ENCODE data around the gene DCDC1.
"Not testable (repeated sequence)": the region's sequence is repeated elsewhere in the genome, so short reads cannot be mapped to it uniquely, and the experiment has no call there.

DCDC1 gene

DNA sequence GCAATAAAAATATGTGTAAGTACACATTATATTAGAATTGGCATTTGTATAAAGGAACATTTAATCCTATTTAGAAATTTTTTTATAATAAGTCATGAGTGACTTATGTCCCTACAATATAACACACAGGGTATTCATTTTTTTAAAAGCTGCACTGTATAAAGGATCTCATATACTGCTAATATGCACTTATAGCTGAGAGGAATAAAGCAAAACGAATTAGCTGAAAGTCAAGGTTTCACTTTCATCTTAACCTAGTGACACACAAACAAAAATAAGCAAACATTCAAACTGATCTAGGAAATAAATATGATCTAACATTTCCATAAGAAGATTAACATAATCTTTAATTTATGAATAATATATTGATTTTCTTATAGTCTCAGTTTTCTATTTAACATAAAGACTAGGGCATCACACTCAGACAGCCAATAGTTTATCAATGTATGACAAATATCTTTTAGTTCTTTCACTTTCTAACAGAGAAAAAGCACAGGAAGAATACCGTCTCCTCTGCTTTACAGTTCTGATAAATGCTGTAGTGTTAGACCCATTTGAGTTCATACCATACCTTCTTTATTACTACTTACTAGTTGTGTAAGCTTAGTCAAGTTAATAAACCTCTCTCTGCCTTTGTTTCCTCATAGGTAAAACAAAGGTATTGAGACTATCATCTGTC lies 42.9 kb downstream of the DCDC1 start:
- Histone ChIP-seq H3K9me3 (ENCODE audit: control insufficient read depth, low read length) (no peaks in the 10 kb centered on the region), H3K4me1 (ENCODE audit: control insufficient read depth, insufficient read depth, low read length) (peaks cover 17% of the 10 kb centered on the region), H3K9ac (ENCODE audit: low read length) (no peak overlapping the region), H3K27me3 (replicated peaks; ENCODE audit: control insufficient read depth, insufficient read depth, low read length) (no peaks in the 10 kb centered on the region), H3K36me3 (ENCODE audit: control insufficient read depth, insufficient read depth, low read length, severe bottlenecking) (no peaks in the 10 kb centered on the region), H3K4me3 (ENCODE audit: low read length) (no peak overlapping the region)
- DNase-seq (ENCODE audit: low read depth), result no peak

DNA sequence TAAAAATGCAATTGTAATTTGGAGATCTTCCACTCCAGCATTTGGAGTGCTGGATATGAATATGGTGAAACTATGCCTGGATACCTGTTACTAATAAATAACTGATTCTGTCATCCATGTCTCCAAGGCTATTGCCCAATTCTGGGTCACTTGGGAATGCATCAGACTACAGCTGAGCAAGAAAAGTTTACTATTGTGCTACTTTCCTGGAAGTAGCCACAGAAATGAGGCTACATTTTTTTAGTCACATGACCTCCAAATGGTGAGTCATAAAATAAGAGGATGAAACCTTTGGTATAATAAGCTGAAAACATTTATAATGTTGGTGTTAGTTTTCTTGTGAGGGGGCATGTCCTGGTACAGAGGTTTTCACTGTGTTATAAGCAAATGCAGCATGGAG lies 44.4 kb downstream of the DCDC1 start:
- no peaks in the 10 kb centered on the region for H3K27me3 ChIP-seq (replicated peaks; ENCODE audit: control insufficient read depth, insufficient read depth, low read length)
- H3K4me3 ChIP-seq (ENCODE audit: low read length), result no peak overlapping the region
- H3K9ac ChIP-seq (ENCODE audit: low read length), result no peak overlapping the region
- H3K36me3 ChIP-seq (ENCODE audit: control insufficient read depth, insufficient read depth, low read length, severe bottlenecking), result no peaks in the 10 kb centered on the region
- H3K9me3 ChIP-seq (ENCODE audit: control insufficient read depth, low read length), result no peaks in the 10 kb centered on the region
- peak; percentile 34 for DNase-seq (ENCODE audit: low read depth)
- peaks cover 17% of the 10 kb centered on the region for H3K4me1 ChIP-seq (ENCODE audit: control insufficient read depth, insufficient read depth, low read length)

DNA sequence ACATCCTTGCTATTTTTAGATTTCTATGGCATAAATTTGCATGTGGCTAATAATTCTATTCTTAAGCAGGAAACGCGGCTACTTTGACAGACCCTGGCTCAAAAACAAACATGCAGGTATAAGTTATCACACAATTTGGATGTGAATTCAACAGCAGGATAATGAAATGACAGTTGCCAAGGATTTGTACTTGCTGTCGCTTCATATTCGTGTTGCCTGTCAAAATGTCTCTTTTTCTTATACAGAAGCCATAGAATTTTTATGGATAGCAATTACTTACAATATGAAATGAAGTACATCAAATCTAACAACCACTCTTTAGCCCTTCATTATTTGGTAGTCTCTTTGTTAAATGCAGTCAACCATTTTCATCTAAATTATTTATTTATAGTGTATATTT lies 46.4 kb downstream of the DCDC1 start:
- Histone ChIP-seq H3K36me3 (ENCODE audit: control insufficient read depth, insufficient read depth, low read length, severe bottlenecking) (no peaks in the 10 kb centered on the region), H3K4me1 (ENCODE audit: control insufficient read depth, insufficient read depth, low read length) (peaks cover 17% of the 10 kb centered on the region), H3K27me3 (replicated peaks; ENCODE audit: control insufficient read depth, insufficient read depth, low read length) (no peaks in the 10 kb centered on the region), H3K9ac (ENCODE audit: low read length) (no peak overlapping the region), H3K4me3 (ENCODE audit: low read length) (no peak overlapping the region), H3K9me3 (ENCODE audit: control insufficient read depth, low read length) (no peaks in the 10 kb centered on the region)
- no peak for DNase-seq (ENCODE audit: low read depth)

DNA sequence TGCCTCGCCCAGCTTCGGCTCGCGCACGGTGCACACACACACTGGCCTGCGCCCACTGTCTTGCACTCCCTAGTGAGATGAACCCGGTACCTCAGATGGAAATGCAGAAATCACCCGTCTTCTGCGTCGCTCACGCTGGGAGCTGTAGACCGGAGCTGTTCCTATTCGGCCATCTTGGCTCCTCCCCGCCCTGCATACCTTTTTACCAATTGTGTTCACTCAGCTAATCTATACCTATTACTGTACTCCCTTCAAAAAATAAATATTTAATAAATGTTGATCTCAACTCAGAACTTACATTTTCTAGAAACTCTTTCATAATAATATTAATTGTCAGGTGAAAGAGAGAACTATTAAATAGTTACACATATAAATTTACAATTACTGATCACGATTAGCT lies 48.0 kb downstream of the DCDC1 start:
- DNase-seq (ENCODE audit: low read depth); H3K9me3 ChIP-seq (ENCODE audit: control insufficient read depth, low read length); H3K27me3 ChIP-seq (replicated peaks; ENCODE audit: control insufficient read depth, insufficient read depth, low read length); H3K9ac ChIP-seq (ENCODE audit: low read length); H3K4me3 ChIP-seq (ENCODE audit: low read length); H3K36me3 ChIP-seq (ENCODE audit: control insufficient read depth, insufficient read depth, low read length, severe bottlenecking): not testable (repeated sequence)
- H3K4me1 ChIP-seq (ENCODE audit: control insufficient read depth, insufficient read depth, low read length), result peaks cover 17% of the 10 kb centered on the region

DNA sequence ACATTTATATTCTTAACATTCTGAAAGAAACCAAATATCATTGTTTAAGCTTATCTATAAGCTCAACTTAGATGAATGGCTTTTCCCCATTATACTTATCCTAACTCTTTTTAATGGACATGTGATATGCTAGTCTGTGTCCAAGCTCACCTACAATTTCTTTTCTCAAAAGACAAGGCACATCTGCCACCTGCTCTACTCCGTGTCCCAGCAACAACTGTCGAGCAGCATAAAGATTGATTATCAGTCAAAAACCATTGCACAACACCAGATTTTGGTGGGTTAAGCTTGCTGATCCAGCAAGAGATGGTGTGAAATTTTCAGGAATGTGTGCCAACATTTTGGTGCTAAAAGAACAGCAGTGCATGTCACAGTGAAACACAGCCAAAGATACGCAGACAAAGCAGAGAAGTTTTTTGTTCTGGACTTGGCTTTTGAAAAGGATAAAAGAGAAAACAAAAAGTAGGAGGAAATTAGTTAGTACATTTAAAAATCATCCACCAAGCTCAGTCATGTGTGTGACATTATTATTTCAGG lies 65.8 kb downstream of the DCDC1 start:
- Histone ChIP-seq H3K4me1 (ENCODE audit: control insufficient read depth, insufficient read depth, low read length) (peaks cover 9% of the 10 kb centered on the region), H3K9ac (ENCODE audit: low read length) (no peak overlapping the region), H3K27me3 (replicated peaks; ENCODE audit: control insufficient read depth, insufficient read depth, low read length) (no peaks in the 10 kb centered on the region), H3K4me3 (ENCODE audit: low read length) (no peak overlapping the region), H3K36me3 (ENCODE audit: control insufficient read depth, insufficient read depth, low read length, severe bottlenecking) (no peaks in the 10 kb centered on the region), H3K9me3 (ENCODE audit: control insufficient read depth, low read length) (no peaks in the 10 kb centered on the region)
- no peak for DNase-seq (ENCODE audit: low read depth)

DNA sequence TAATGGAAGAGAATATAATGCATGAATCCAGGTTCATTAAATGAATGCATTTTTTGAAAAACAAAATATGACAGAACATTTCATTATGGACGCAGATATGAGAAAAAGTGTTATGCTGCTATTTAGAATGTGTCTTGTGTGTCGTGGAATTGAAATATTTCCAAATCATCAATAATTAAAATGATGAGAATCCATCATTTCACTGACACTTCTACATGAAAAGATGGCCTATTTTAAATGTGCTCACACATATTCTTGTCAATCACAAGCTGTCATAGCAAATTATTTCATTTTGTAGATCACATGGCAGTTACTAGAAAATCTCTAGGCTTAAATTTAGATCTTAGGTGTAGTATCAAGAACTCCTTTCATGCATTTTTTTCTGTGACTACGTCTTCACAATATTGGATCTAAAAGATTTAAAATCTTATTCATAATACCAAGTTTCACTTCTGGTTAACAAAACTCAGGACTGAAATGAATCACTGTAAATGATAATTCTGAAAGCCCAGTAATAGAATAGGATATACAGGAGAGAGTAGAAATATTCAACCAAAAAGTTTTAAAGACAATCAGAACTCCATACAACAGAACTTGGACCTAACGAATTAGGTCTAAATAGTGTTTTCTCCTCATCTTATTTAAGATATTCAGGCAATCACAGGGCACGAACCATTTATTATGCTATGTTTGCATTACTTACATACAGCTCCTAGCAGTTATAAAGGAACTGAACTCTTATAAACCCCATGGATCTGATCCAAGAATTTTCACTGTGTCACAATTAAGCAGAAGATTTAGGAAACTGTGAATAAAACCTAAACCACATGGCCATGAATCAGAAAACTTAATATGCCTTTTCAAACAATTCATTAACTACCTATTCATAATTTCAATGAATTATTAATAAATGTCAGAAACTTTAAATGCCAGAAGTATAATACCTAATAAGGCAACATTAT lies 67.7 kb downstream of the DCDC1 start:
- Histone ChIP-seq H3K4me1 (ENCODE audit: control insufficient read depth, insufficient read depth, low read length) (peaks cover 9% of the 10 kb centered on the region), H3K4me3 (ENCODE audit: low read length) (no peak overlapping the region), H3K9ac (ENCODE audit: low read length) (no peak overlapping the region), H3K27me3 (replicated peaks; ENCODE audit: control insufficient read depth, insufficient read depth, low read length) (no peaks in the 10 kb centered on the region), H3K36me3 (ENCODE audit: control insufficient read depth, insufficient read depth, low read length, severe bottlenecking) (no peaks in the 10 kb centered on the region), H3K9me3 (ENCODE audit: control insufficient read depth, low read length) (no peaks in the 10 kb centered on the region)
- DNase-seq (ENCODE audit: low read depth), result no peak

DNA sequence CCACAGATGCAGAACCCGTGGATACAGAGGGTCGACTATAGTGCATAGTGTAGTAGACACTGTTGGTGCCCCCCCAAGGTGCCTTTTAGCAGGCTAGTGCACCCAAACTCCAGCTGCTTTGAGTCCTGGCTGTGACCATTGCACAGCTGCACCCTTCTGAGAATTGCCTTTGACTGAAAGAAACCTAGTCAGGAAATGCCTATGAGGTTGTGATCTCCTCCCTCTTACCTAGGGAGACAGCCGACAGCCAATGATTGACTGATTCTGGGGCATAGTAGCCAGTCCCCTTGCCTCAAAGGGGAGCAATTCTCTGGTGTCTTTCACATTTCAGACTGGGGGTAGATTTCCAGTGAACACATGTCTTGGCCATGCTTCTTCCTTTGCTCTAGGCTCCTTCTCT lies 74.2 kb downstream of the DCDC1 start:
- Histone ChIP-seq H3K9ac (ENCODE audit: low read length) (no peak overlapping the region), H3K4me1 (ENCODE audit: control insufficient read depth, insufficient read depth, low read length) (no peaks in the 10 kb centered on the region), H3K4me3 (ENCODE audit: low read length) (no peak overlapping the region), H3K36me3 (ENCODE audit: control insufficient read depth, insufficient read depth, low read length, severe bottlenecking) (no peaks in the 10 kb centered on the region), H3K27me3 (replicated peaks; ENCODE audit: control insufficient read depth, insufficient read depth, low read length) (no peaks in the 10 kb centered on the region), H3K9me3 (ENCODE audit: control insufficient read depth, low read length) (no peaks in the 10 kb centered on the region)
- no peak for DNase-seq (ENCODE audit: low read depth)

DNA sequence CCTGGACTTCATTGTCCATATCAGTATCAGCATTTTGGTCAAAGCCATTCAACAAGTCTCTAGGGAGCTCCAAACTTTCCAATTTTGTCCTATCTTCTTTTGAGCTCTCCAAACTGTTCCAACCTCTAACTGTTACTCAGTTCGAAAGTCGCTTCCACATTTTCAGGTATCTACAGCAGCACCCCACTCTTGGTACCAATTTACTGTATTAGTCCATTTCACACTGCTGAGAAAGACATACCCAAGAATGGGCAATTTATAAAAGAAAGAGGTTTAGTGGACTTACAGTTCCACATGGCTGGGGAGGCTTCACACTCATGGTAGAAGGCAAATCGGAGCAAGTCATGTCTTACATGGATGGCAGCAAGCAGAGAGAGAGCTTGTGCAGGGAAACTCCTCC lies 96.0 kb downstream of the DCDC1 start:
- H3K9ac ChIP-seq (ENCODE audit: low read length); H3K36me3 ChIP-seq (ENCODE audit: control insufficient read depth, insufficient read depth, low read length, severe bottlenecking); DNase-seq (ENCODE audit: low read depth); H3K4me3 ChIP-seq (ENCODE audit: low read length); H3K4me1 ChIP-seq (ENCODE audit: control insufficient read depth, insufficient read depth, low read length); H3K27me3 ChIP-seq (replicated peaks; ENCODE audit: control insufficient read depth, insufficient read depth, low read length): not testable (repeated sequence)
- peaks cover 18% of the 10 kb centered on the region for H3K9me3 ChIP-seq (ENCODE audit: control insufficient read depth, low read length)

DNA sequence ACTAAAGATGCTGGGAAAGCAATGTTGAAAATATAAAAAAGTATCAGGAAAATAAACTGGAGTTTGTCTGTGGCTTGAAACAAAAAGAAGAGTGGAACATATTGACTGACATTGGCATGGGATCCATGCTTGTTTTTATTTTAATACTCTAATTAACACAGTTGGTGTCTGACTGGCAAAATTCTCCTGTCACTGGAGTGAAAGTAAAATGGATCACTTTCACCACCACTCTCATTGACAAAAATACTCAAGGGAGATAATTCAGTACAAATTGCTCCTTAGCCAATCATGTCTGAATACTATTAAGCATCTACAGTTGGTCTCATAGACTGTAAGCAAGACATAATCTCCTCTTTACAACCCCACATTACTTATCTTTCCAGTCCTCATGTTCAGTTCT lies 101.8 kb downstream of the DCDC1 start:
- H3K36me3 ChIP-seq (ENCODE audit: control insufficient read depth, insufficient read depth, low read length, severe bottlenecking), result no peaks in the 10 kb centered on the region
- no peak overlapping the region for H3K9ac ChIP-seq (ENCODE audit: low read length)
- peaks cover 3% of the 10 kb centered on the region for H3K9me3 ChIP-seq (ENCODE audit: control insufficient read depth, low read length)
- no peaks in the 10 kb centered on the region for H3K27me3 ChIP-seq (replicated peaks; ENCODE audit: control insufficient read depth, insufficient read depth, low read length)
- DNase-seq (ENCODE audit: low read depth), result no peak
- no peaks in the 10 kb centered on the region for H3K4me1 ChIP-seq (ENCODE audit: control insufficient read depth, insufficient read depth, low read length)
- H3K4me3 ChIP-seq (ENCODE audit: low read length), result no peak overlapping the region

DNA sequence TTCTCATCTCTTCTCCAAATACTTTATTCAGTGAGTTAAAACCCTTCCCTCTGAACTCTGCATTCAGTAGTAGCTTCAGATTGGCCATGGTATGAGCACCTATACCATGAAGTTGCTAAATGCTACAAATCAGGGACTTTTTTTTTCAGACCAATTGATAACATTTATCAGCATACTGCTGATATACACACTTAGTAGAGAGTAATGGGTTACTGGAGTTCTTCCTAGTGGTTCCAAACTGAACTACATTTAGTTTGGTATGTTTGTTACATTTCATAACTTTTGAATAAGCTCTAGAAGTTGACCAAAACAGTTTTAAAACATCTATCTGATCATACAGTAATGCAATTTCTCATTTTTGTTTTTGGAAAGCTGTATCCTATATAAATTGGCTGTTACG lies 104.7 kb downstream of the DCDC1 start:
- Histone ChIP-seq H3K4me3 (ENCODE audit: low read length) (no peak overlapping the region), H3K9me3 (ENCODE audit: control insufficient read depth, low read length) (no peaks in the 10 kb centered on the region), H3K4me1 (ENCODE audit: control insufficient read depth, insufficient read depth, low read length) (no peaks in the 10 kb centered on the region), H3K36me3 (ENCODE audit: control insufficient read depth, insufficient read depth, low read length, severe bottlenecking) (no peaks in the 10 kb centered on the region), H3K9ac (ENCODE audit: low read length) (no peak overlapping the region), H3K27me3 (replicated peaks; ENCODE audit: control insufficient read depth, insufficient read depth, low read length) (no peaks in the 10 kb centered on the region)
- DNase-seq (ENCODE audit: low read depth), result no peak

DNA sequence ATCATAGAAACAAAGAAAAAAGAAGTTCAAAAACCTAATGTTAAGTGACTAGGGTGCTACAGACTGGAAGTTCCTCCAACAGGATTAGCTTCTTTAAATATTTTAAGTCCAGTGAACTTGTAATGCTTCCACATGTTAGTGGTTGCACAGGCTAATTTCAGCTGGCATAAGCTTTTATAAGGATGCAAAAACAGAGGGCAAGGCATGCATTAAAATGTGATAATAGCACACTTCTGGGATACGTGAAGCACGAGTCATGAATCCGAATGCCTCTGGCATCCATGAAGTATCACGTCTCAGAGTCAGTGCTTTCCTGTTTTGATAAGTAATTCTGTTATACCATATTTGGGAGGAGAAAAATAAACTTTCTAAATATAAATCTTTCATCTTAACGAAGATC lies 106.8 kb downstream of the DCDC1 start:
- Histone ChIP-seq H3K9me3 (ENCODE audit: control insufficient read depth, low read length) (no peaks in the 10 kb centered on the region), H3K4me1 (ENCODE audit: control insufficient read depth, insufficient read depth, low read length) (peaks cover 7% of the 10 kb centered on the region), H3K36me3 (ENCODE audit: control insufficient read depth, insufficient read depth, low read length, severe bottlenecking) (no peaks in the 10 kb centered on the region), H3K27me3 (replicated peaks; ENCODE audit: control insufficient read depth, insufficient read depth, low read length) (no peaks in the 10 kb centered on the region), H3K9ac (ENCODE audit: low read length) (no peak overlapping the region), H3K4me3 (ENCODE audit: low read length) (no peak overlapping the region)
- DNase-seq (ENCODE audit: low read depth), result no peak
